Measurements from ENCODE around the gene TIMM22.

- TF ChIP-seq CTCF (IDR thresholded peaks at IDR 0.05) (no peak), POLR2A (IDR thresholded peaks at IDR 0.05) (no peak)
These were observed 5.5 kb downstream of the TIMM22 start for GRCh38 chr17:1002412-1002753.
